Keratinocyte (primary cell): ENCODE results near the gene ZNF24.

Source experiments
- CTCF ChIP-seq, 3 experiments: IDR thresholded peaks in 1 of 3; conservative IDR thresholded peaks in 1 of 3; optimal IDR thresholded peaks in 1 of 3; 2 replicates in 2 of 3; 3 replicates in 1 of 3; pipeline versions ENCODE3 to v1.5.1; 2011; ENCODE audit warnings: low read length in 3 of 3, mild to moderate bottlenecking in 3 of 3, moderate library complexity in 2 of 3, control low read depth in 1 of 3, inconsistent platforms in 1 of 3; ENCODE audit not compliant: insufficient read depth in 2 of 3; ENCODE audit errors: extremely low read depth in 1 of 3
- EZH2 ChIP-seq: IDR thresholded peaks from one replicate; pipeline ENCODE4 v1.6.1; 2012; ENCODE audit warnings: inconsistent platforms, mild to moderate bottlenecking, low read length, moderate library complexity

GRCh38 chr18:35345950-35346349, 1.7 kb upstream of the ZNF24 start:
- no peak for TF ChIP-seq CTCF (optimal IDR thresholded peaks at IDR 0.05 in 1 of 3, IDR thresholded peaks at IDR 0.05 in 1 of 3, conservative IDR thresholded peaks at IDR 0.05 in 1 of 3; ENCODE audit: extremely low read depth in 1 of 3, insufficient read depth in 2 of 3, low read length in 3 of 3)
- no peak for TF ChIP-seq EZH2
